ENCODE data around the gene PARN.

PARN gene

GRCh38 chr16:14454391-14454790, 175.7 kb downstream of the PARN start:
- no peaks in the 10 kb centered on the region for H3K27me3 ChIP-seq (ENCODE audit: insufficient read depth, low read length, poor library complexity)
- no peaks in the 10 kb centered on the region for H3K79me2 ChIP-seq (ENCODE audit: control insufficient read depth, insufficient read depth, low read length)
- no peak overlapping the region for H2BK5ac ChIP-seq (ENCODE audit: low read length)
- H3K27ac ChIP-seq (ENCODE audit: low read depth, low read length), result no peak overlapping the region
- H3K4me1 ChIP-seq (ENCODE audit: control insufficient read depth, low read depth, low read length), result no peaks in the 10 kb centered on the region
- H2AK5ac ChIP-seq (ENCODE audit: low read length), result no peak overlapping the region
- H4K8ac ChIP-seq (ENCODE audit: low read depth, low read length), result no peak overlapping the region
- H3K4me3 ChIP-seq (ENCODE audit: low read length), result no peak overlapping the region
- WGBS (ENCODE audit: extremely low coverage, insufficient coverage, low lambda C conversion rate), result no CpG with 5 or more reads among the region's 2 CpGs
- H3K4me2 ChIP-seq (ENCODE audit: low read length), result no peak overlapping the region
- no peak overlapping the region for H3K4ac ChIP-seq (ENCODE audit: low read depth, low read length)
- DNase-seq, result no peak
- no peak overlapping the region for H3K23ac ChIP-seq (ENCODE audit: low read length)
- H3K79me1 ChIP-seq (ENCODE audit: low read length), result no peaks in the 10 kb centered on the region
- H3K36me3 ChIP-seq (ENCODE audit: control insufficient read depth, insufficient read depth, low read length), result no peaks in the 10 kb centered on the region
- no peak overlapping the region for H2BK15ac ChIP-seq (replicated peaks; ENCODE audit: low read depth)
- H4K5ac ChIP-seq (ENCODE audit: low read length), result no peak overlapping the region
- no peak overlapping the region for H3K18ac ChIP-seq (ENCODE audit: low read length)
- H2BK120ac ChIP-seq (ENCODE audit: low read depth, low read length), result no peak overlapping the region
- H3K56ac ChIP-seq (ENCODE audit: low read length), result no peak overlapping the region
- no peak overlapping the region for H3K9ac ChIP-seq (ENCODE audit: low read length)

GRCh38 chr16:14452066-14452465, 178.0 kb downstream of the PARN start:
- no CpG with 5 or more reads among the region's 3 CpGs for WGBS (ENCODE audit: extremely low coverage, insufficient coverage, low lambda C conversion rate)
- H3K4me3 ChIP-seq (ENCODE audit: low read length), result no peak overlapping the region
- H3K36me3 ChIP-seq (ENCODE audit: control insufficient read depth, insufficient read depth, low read length), result no peaks in the 10 kb centered on the region
- no peak overlapping the region for H3K9ac ChIP-seq (ENCODE audit: low read length)
- H2AK5ac ChIP-seq (ENCODE audit: low read length), result no peak overlapping the region
- no peak overlapping the region for H3K18ac ChIP-seq (ENCODE audit: low read length)
- no peak overlapping the region for H2BK120ac ChIP-seq (ENCODE audit: low read depth, low read length)
- no peak overlapping the region for H4K8ac ChIP-seq (ENCODE audit: low read depth, low read length)
- H3K23ac ChIP-seq (ENCODE audit: low read length), result no peak overlapping the region
- no peaks in the 10 kb centered on the region for H3K79me2 ChIP-seq (ENCODE audit: control insufficient read depth, insufficient read depth, low read length)
- H3K56ac ChIP-seq (ENCODE audit: low read length), result no peak overlapping the region
- H3K79me1 ChIP-seq (ENCODE audit: low read length), result no peaks in the 10 kb centered on the region
- H3K4ac ChIP-seq (ENCODE audit: low read depth, low read length), result no peak overlapping the region
- H2BK15ac ChIP-seq (replicated peaks; ENCODE audit: low read depth), result no peak overlapping the region
- no peak overlapping the region for H4K5ac ChIP-seq (ENCODE audit: low read length)
- no peaks in the 10 kb centered on the region for H3K4me1 ChIP-seq (ENCODE audit: control insufficient read depth, low read depth, low read length)
- H3K27ac ChIP-seq (ENCODE audit: low read depth, low read length), result no peak overlapping the region
- no peak overlapping the region for H3K4me2 ChIP-seq (ENCODE audit: low read length)
- no peak for DNase-seq
- H2BK5ac ChIP-seq (ENCODE audit: low read length), result no peak overlapping the region
- H3K27me3 ChIP-seq (ENCODE audit: insufficient read depth, low read length, poor library complexity), result no peaks in the 10 kb centered on the region

GRCh38 chr16:14450846-14451245, 179.2 kb downstream of the PARN start:
- no peak overlapping the region for H4K8ac ChIP-seq (ENCODE audit: low read depth, low read length)
- no CpG with 5 or more reads among the region's 6 CpGs for WGBS (ENCODE audit: extremely low coverage, insufficient coverage, low lambda C conversion rate)
- no peak overlapping the region for H3K4me3 ChIP-seq (ENCODE audit: low read length)
- H3K4me1 ChIP-seq (ENCODE audit: control insufficient read depth, low read depth, low read length), result no peaks in the 10 kb centered on the region
- no peaks in the 10 kb centered on the region for H3K79me2 ChIP-seq (ENCODE audit: control insufficient read depth, insufficient read depth, low read length)
- H3K27ac ChIP-seq (ENCODE audit: low read depth, low read length), result no peak overlapping the region
- no peak overlapping the region for H2BK120ac ChIP-seq (ENCODE audit: low read depth, low read length)
- no peak overlapping the region for H2BK15ac ChIP-seq (replicated peaks; ENCODE audit: low read depth)
- no peak overlapping the region for H2AK5ac ChIP-seq (ENCODE audit: low read length)
- no peaks in the 10 kb centered on the region for H3K36me3 ChIP-seq (ENCODE audit: control insufficient read depth, insufficient read depth, low read length)
- H3K27me3 ChIP-seq (ENCODE audit: insufficient read depth, low read length, poor library complexity), result no peaks in the 10 kb centered on the region
- no peak overlapping the region for H3K56ac ChIP-seq (ENCODE audit: low read length)
- H3K23ac ChIP-seq (ENCODE audit: low read length), result no peak overlapping the region
- H2BK5ac ChIP-seq (ENCODE audit: low read length), result no peak overlapping the region
- H3K4me2 ChIP-seq (ENCODE audit: low read length), result no peak overlapping the region
- no peak overlapping the region for H3K18ac ChIP-seq (ENCODE audit: low read length)
- H4K5ac ChIP-seq (ENCODE audit: low read length), result no peak overlapping the region
- no peak overlapping the region for H3K9ac ChIP-seq (ENCODE audit: low read length)
- no peak for DNase-seq
- no peak overlapping the region for H3K4ac ChIP-seq (ENCODE audit: low read depth, low read length)
- no peaks in the 10 kb centered on the region for H3K79me1 ChIP-seq (ENCODE audit: low read length)

GRCh38 chr16:14449790-14450480, 180.1 kb downstream of the PARN start:
- Histone ChIP-seq H3K18ac (ENCODE audit: low read length) (no peak overlapping the region), H3K79me1 (ENCODE audit: low read length) (no peaks in the 10 kb centered on the region), H3K4me1 (ENCODE audit: control insufficient read depth, low read depth, low read length) (no peaks in the 10 kb centered on the region), H3K79me2 (ENCODE audit: control insufficient read depth, insufficient read depth, low read length) (no peaks in the 10 kb centered on the region), H2AK5ac (ENCODE audit: low read length) (no peak overlapping the region), H2BK15ac (replicated peaks; ENCODE audit: low read depth) (no peak overlapping the region), H2BK120ac (ENCODE audit: low read depth, low read length) (no peak overlapping the region), H3K4me2 (ENCODE audit: low read length) (no peak overlapping the region), H3K56ac (ENCODE audit: low read length) (no peak overlapping the region), H3K9ac (ENCODE audit: low read length) (no peak overlapping the region), H4K8ac (ENCODE audit: low read depth, low read length) (no peak overlapping the region), H3K23ac (ENCODE audit: low read length) (no peak overlapping the region), H4K5ac (ENCODE audit: low read length) (no peak overlapping the region), H3K27me3 (ENCODE audit: insufficient read depth, low read length, poor library complexity) (no peaks in the 10 kb centered on the region), H3K4me3 (ENCODE audit: low read length) (no peak overlapping the region), H2BK5ac (ENCODE audit: low read length) (no peak overlapping the region), H3K4ac (ENCODE audit: low read depth, low read length) (no peak overlapping the region), H3K27ac (ENCODE audit: low read depth, low read length) (no peak overlapping the region), H3K36me3 (ENCODE audit: control insufficient read depth, insufficient read depth, low read length) (no peaks in the 10 kb centered on the region)
- no peak for DNase-seq
- WGBS (ENCODE audit: extremely low coverage, insufficient coverage, low lambda C conversion rate), result no CpG with 5 or more reads among the region's 4 CpGs

GRCh38 chr16:14449334-14449733, 180.7 kb downstream of the PARN start:
- H3K4me1 ChIP-seq (ENCODE audit: control insufficient read depth, low read depth, low read length), result no peaks in the 10 kb centered on the region
- H3K56ac ChIP-seq (ENCODE audit: low read length), result no peak overlapping the region
- no peak overlapping the region for H2BK5ac ChIP-seq (ENCODE audit: low read length)
- H3K9ac ChIP-seq (ENCODE audit: low read length), result no peak overlapping the region
- H2BK15ac ChIP-seq (replicated peaks; ENCODE audit: low read depth), result no peak overlapping the region
- WGBS (ENCODE audit: extremely low coverage, insufficient coverage, low lambda C conversion rate), result no CpG with 5 or more reads among the region's 4 CpGs
- H3K4me3 ChIP-seq (ENCODE audit: low read length), result no peak overlapping the region
- H3K27me3 ChIP-seq (ENCODE audit: insufficient read depth, low read length, poor library complexity), result no peaks in the 10 kb centered on the region
- no peak overlapping the region for H4K8ac ChIP-seq (ENCODE audit: low read depth, low read length)
- DNase-seq, result no peak
- H2AK5ac ChIP-seq (ENCODE audit: low read length), result no peak overlapping the region
- no peaks in the 10 kb centered on the region for H3K79me1 ChIP-seq (ENCODE audit: low read length)
- no peak overlapping the region for H3K4ac ChIP-seq (ENCODE audit: low read depth, low read length)
- no peak overlapping the region for H2BK120ac ChIP-seq (ENCODE audit: low read depth, low read length)
- no peak overlapping the region for H3K18ac ChIP-seq (ENCODE audit: low read length)
- no peak overlapping the region for H3K23ac ChIP-seq (ENCODE audit: low read length)
- H3K4me2 ChIP-seq (ENCODE audit: low read length), result no peak overlapping the region
- H4K5ac ChIP-seq (ENCODE audit: low read length), result no peak overlapping the region
- H3K27ac ChIP-seq (ENCODE audit: low read depth, low read length), result no peak overlapping the region
- H3K79me2 ChIP-seq (ENCODE audit: control insufficient read depth, insufficient read depth, low read length), result no peaks in the 10 kb centered on the region
- H3K36me3 ChIP-seq (ENCODE audit: control insufficient read depth, insufficient read depth, low read length), result no peaks in the 10 kb centered on the region

- Histone ChIP-seq H2AK5ac (ENCODE audit: low read length) (no peak overlapping the region), H3K79me1 (ENCODE audit: low read length) (no peaks in the 10 kb centered on the region), H3K4me2 (ENCODE audit: low read length) (no peak overlapping the region), H2BK15ac (replicated peaks; ENCODE audit: low read depth) (no peak overlapping the region), H3K18ac (ENCODE audit: low read length) (no peak overlapping the region), H3K56ac (ENCODE audit: low read length) (no peak overlapping the region), H3K4ac (ENCODE audit: low read depth, low read length) (no peak overlapping the region), H3K27ac (ENCODE audit: low read depth, low read length) (no peak overlapping the region), H3K36me3 (ENCODE audit: control insufficient read depth, insufficient read depth, low read length) (no peaks in the 10 kb centered on the region), H4K8ac (ENCODE audit: low read depth, low read length) (no peak overlapping the region), H3K27me3 (ENCODE audit: insufficient read depth, low read length, poor library complexity) (no peaks in the 10 kb centered on the region), H3K9ac (ENCODE audit: low read length) (no peak overlapping the region), H3K4me1 (ENCODE audit: control insufficient read depth, low read depth, low read length) (no peaks in the 10 kb centered on the region), H2BK5ac (ENCODE audit: low read length) (no peak overlapping the region), H4K5ac (ENCODE audit: low read length) (no peak overlapping the region), H3K23ac (ENCODE audit: low read length) (no peak overlapping the region), H3K4me3 (ENCODE audit: low read length) (no peak overlapping the region), H3K79me2 (ENCODE audit: control insufficient read depth, insufficient read depth, low read length) (no peaks in the 10 kb centered on the region), H2BK120ac (ENCODE audit: low read depth, low read length) (no peak overlapping the region)
- no CpG with 5 or more reads among the region's 5 CpGs for WGBS (ENCODE audit: extremely low coverage, insufficient coverage, low lambda C conversion rate)
- no peak for DNase-seq
Observed at GRCh38 chr16:14448879-14449278, 181.2 kb downstream of the PARN start.

All from mesendoderm (in vitro differentiated cells).